ENCODE data around the gene ANO9. TPM values are rescaled to one million over a fixed set of nuclear protein-coding genes. Genes with fewer than 3 reads are reported as not detected.

Gene ANO9
- total and polyA plus RNA-seq, 11 donors, result 0.07 to 3.1 (median 0.21) TPM; not detected in 6

DNA sequence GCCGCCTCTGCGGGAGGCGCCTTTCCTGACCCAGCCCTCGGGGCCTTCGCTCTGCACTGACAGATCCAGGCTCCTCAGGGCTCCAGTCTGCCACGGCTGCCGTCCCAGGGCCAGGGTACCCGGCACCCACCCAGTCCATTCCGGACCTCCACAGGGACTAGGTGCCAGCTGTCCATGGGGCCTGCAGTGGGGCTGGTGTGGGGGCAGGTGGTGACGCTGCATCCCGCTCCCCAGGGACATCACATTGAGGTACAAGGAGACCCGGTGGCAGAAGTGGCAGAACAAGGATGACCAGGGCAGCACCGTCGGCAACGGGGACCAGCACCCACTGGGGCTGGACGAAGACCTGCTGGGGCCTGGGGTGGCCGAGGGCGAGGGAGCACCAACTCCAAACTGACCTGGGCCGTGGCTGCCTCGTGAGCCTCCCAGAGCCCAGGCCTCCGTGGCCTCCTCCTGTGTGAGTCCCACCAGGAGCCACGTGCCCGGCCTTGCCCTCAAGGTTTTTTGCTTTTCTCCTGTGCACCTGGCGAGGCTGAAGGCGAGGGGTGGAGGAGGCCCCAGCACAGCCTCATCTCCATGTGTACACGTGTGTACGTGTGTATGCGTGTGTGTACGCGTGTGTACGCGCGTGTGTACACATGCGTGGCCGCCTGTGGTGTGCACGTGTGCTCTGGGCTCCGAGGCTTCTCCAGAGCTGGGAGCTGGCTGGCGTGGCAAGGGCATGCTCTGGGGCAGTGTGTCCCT, 48.5 kb upstream of the ANO9 start:
- H3K36me3 ChIP-seq, result peaks cover 0 to 73% (median 44%) of the 10 kb centered on the region in 9 donors
- 93 to 96% (median 94%) methylated on average over 31 to 38 of the region's 38 CpGs for WGBS, 4 donors
- DNase-seq (peak in 2 of 5 donors; percentile 21 to 58), ATAC-seq (no peak)
- H3K27ac ChIP-seq, result no peak overlapping the region
- H3K4me3 ChIP-seq, result no peak overlapping the region
- intact Hi-C loops (cut with DNase I), result no loop called here
- no peaks in the 10 kb centered on the region for H3K9me3 ChIP-seq
- TF ChIP-seq POLR2A (IDR thresholded peaks at IDR 0.05), result no peak
- no peak for TF ChIP-seq CTCF (IDR thresholded peaks at IDR 0.05)
- no peaks in the 10 kb centered on the region for H3K4me1 ChIP-seq
- H3K27me3 ChIP-seq, result no peaks in the 10 kb centered on the region

GRCh38 chr11:489610-490185, 47.9 kb upstream of the ANO9 start:
- DNase-seq (peak in 2 of 5 donors; percentile 21 to 64), ATAC-seq (no peak)
- intact Hi-C loops (cut with DNase I), result no loop called here
- H3K4me3 ChIP-seq, result no peak overlapping the region
- H3K9me3 ChIP-seq, result no peaks in the 10 kb centered on the region
- no peak overlapping the region for H3K27ac ChIP-seq
- peaks cover 0 to 66% (median 37%) of the 10 kb centered on the region in 9 donors for H3K36me3 ChIP-seq
- WGBS, 4 donors, result 93 to 98% (median 95%) methylated on average over 24 to 37 of the region's 37 CpGs
- H3K27me3 ChIP-seq, result no peaks in the 10 kb centered on the region
- TF ChIP-seq POLR2A (IDR thresholded peaks at IDR 0.05) (no peak), CTCF (IDR thresholded peaks at IDR 0.05) (no peak)
- H3K4me1 ChIP-seq, result no peaks in the 10 kb centered on the region

DNA sequence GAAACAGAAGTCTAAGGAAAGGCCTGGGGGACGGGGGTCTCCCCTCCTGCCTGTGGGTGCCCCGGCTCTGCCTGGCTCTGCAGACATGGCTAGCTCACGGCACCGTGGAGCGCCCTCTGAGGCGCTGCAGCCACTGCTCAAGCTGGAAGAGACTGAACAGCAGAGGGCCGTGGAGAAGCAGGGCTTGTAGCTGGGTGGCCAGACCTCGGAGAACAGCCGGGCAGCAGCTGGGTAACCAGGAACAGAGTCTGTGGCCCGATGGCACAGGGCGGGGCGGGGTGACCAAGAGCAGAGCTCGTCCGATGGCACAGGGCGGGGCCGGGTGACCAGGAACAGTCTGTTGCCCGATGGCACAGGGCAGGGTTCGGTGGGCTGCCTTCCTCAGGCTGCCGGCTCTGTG, 47.2 kb upstream of the ANO9 start:
- Histone ChIP-seq H3K4me1 (no peaks in the 10 kb centered on the region), H3K27ac (no peak overlapping the region), H3K4me3 (no peak overlapping the region), H3K36me3 (peaks cover 0 to 59% (median 30%) of the 10 kb centered on the region in 9 donors), H3K9me3 (no peaks in the 10 kb centered on the region), H3K27me3 (no peaks in the 10 kb centered on the region)
- intact Hi-C loops (cut with DNase I), result no loop called here
- WGBS, 4 donors, result 92 to 94% (median 93%) methylated on average over 17 to 19 of the region's 19 CpGs
- no peak for ATAC-seq
- peak in 1 of 5 donors; percentile 58 for DNase-seq
- TF ChIP-seq CTCF (IDR thresholded peaks at IDR 0.05), result no peak
- no peak for TF ChIP-seq POLR2A (IDR thresholded peaks at IDR 0.05)

GRCh38 chr11:488579-488978, 46.8 kb upstream of the ANO9 start:
- no peaks in the 10 kb centered on the region for H3K27me3 ChIP-seq
- intact Hi-C loops (cut with DNase I), result no loop called here
- peaks cover 0 to 55% (median 26%) of the 10 kb centered on the region in 9 donors for H3K36me3 ChIP-seq
- H3K4me3 ChIP-seq, result no peak overlapping the region
- no peak overlapping the region for H3K27ac ChIP-seq
- WGBS, 4 donors, result 93 to 96% (median 95%) methylated on average over 15 to 19 of the region's 19 CpGs
- no peak for ATAC-seq
- DNase-seq, result no peak
- no peaks in the 10 kb centered on the region for H3K9me3 ChIP-seq
- H3K4me1 ChIP-seq, result no peaks in the 10 kb centered on the region
- TF ChIP-seq POLR2A (IDR thresholded peaks at IDR 0.05), result no peak
- no peak for TF ChIP-seq CTCF (IDR thresholded peaks at IDR 0.05)

Data from heart left ventricle (tissue), 16 donors.